HG03159 (cell line): Measurements from ENCODE around the gene PRKACB.

ENCODE experiments used
- ATAC-seq: cut with Tn5 transposase; IDR thresholded peaks from one replicate; pipeline ENCODE4 v1.9.1; 2021; ENCODE audit warnings: mild to moderate bottlenecking, moderate library complexity; ENCODE audit not compliant: unreplicated experiment

PRKACB gene

GRCh38 chr1:84143796-84144565 is at the start of gene PRKACB:
PRKACB (plus strand) TSS chr1:84144271; CDS start chr1:84144362, 91 bp downstream.
- ATAC-seq: peak; percentile 90

DNA sequence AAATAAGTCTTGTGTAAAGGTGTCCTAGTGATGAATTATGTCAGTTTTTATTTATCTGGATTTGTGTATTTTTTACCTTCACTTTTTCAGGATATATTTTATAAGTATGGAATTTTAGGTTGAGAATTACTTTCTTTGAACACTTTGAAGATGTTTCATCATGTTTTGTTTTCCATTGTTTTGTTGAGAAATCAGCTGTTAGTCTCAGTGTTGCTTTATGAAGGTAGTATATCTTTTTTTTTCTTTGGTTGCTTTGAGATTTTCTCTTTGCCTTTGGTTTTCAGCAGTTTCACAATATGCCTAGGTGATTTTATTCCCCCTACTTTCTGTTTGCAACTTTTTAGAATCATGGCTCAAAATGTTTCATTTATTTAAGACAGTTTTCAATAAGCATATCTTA is 48.8 kb upstream of the PRKACB start:
- no peak for ATAC-seq

DNA sequence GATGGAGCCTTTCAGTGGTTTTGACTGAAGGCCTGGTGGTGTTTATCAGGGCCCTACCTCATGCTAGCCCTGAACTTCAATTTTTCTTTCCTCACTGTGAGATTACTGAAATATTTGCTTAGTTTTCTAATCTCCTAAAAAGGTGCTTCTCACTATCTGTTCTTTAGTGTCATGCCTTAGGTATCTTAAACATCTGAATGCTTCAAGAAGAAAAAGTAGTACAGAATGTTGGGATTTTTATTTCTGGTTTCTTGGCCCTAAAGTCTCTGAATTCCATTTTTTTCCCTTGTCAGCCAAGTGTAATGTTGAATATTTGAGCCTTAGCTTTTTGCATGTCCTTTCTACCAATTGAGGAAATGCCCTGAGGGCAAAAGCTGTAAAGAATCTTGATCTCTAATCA is 47.9 kb upstream of the PRKACB start:
- ATAC-seq: no peak

GRCh38 chr1:84101204-84101603 is 42.9 kb upstream of the PRKACB start:
- no peak for ATAC-seq

- peak; percentile 68 for ATAC-seq
These were observed 40.7 kb upstream of the PRKACB start for GRCh38 chr1:84103197-84103992.

DNA sequence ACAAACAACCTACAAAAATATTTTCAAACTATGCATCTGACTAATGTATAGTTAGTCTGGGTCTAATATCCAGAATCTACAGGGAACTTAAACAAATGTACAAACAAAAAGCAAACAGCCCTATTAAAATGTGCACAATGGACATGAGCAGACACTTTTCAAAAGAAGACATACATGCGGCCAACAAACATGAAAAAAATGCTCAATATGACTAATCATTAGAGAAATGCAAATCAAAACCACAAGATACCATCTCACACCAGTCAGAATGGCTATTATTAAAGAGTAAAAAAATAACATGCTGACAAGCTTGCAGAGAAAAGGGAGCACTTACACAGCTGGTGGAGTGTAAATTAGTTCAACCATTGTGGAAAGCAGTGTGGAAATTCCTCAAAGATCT is 36.5 kb upstream of the PRKACB start:
- peak; percentile 73 for ATAC-seq

GRCh38 chr1:84107955-84108354 is 36.1 kb upstream of the PRKACB start:
- ATAC-seq: peak; percentile 5

DNA sequence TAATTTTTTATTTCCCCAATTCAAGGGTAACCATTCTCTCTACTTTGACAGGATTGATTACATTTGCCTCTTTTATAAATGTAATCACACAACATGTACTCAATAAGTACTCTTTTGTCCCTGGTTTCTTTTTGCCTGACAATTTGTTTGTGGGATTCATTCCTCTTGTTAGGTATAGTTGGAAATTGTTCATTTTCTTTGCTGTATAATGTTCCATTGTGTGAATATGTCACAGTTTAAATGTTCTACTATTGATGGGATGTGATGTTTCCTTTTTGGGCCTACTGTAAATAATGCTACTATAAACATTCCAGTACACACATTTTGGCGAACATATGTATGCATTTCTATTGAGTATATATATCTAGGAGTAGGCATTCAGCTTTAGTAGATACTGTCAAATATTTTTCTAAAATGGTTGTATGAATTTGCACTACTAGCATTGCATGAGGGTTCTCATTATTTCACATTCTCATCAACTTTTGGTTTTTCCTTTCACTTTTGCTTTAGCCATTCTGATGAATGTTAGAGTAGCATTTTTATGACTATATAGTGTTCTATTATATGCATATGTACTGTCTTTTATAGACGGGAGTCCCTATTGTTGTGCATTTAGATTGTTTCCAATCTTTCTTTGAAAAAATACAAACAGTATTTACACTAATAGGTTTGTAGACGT is 35.0 kb upstream of the PRKACB start:
- no peak for ATAC-seq

DNA sequence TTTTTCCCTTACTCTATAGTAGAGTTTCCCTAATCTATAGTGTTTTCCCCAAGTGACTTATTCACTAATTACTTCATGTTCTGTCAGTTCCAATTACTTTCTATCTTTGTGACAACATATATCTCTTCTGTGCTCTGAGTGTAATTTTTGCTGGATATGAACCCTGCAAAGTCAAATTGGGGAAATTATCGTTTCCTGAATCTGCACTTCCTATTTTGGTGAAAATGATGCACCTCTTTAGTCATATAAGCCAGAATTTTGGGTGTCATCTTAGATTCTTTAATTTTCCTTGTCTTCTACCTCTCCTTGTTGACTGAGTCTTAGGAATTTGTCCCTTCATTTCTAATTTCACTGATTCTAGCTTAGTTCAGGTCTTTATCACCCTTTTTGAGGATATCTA is 33.4 kb upstream of the PRKACB start:
- ATAC-seq: no peak

GRCh38 chr1:84116558-84116957 is 27.5 kb upstream of the PRKACB start:
- ATAC-seq: no peak

GRCh38 chr1:84117868-84118267 is 26.2 kb upstream of the PRKACB start:
- ATAC-seq: no peak

GRCh38 chr1:84121360-84121759 is 22.7 kb upstream of the PRKACB start:
- ATAC-seq: no peak

- ATAC-seq: peak; percentile 76
These were observed 21.2 kb upstream of the PRKACB start for GRCh38 chr1:84122780-84123382.

DNA sequence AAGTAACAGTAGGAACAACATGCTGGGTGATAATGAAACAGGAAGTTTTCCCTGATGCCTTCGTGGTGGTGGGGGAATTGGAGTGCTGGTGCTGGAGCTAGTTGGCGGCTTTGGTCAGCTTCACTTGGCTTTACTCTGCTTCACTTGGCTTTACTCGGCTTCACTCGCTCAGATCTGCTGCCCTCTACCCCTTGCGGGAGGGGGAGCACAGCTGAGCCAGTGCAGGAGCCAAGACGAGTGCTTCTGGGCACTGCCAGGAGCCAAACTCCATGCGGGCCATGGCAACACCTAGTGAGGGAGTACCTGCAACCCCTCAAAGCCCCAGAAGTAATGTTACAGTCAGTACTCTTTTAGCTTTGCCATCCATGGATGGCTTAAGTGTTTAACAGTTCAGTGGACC is 10.6 kb upstream of the PRKACB start:
- ATAC-seq: no peak

GRCh38 chr1:84135341-84135740 is 8.7 kb upstream of the PRKACB start:
- no peak for ATAC-seq

DNA sequence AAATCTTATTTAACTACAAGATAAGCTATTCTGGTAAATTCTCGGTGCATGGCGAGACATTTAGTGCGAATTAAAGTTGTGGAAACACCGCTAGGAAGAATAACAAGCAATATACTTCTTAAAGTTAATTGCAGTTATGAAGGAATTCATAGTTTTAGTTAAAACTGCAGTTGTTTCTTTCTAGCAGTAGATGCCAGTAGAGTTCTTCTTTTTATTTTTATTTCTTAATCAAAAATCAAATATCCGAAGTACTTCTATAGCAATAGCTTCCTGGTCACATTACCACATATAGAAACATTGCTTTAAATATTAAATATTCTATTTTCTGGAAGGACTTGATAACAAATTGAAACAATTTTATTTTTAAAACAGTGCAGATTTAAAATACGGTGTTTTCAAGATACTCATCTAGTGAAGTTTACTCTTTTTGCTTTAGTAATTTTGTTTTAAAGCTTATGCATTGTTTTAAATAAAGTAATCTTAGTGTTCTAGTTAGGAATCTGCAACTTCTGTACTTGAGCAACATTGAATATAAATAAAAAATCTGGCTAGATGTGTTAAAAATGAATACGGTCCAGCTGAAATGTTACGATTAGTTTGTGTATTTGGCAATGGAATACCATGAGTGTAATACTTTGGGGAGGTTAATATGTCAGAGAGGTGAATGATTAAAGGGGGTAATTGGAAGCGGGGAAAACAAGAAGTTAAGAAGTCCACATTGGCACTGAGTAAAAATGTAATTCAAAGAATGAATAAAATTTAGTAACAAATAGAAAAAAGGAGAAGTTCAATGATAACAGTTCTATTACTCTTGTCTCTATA is 2.7 kb upstream of the PRKACB start:
- no peak for ATAC-seq

DNA sequence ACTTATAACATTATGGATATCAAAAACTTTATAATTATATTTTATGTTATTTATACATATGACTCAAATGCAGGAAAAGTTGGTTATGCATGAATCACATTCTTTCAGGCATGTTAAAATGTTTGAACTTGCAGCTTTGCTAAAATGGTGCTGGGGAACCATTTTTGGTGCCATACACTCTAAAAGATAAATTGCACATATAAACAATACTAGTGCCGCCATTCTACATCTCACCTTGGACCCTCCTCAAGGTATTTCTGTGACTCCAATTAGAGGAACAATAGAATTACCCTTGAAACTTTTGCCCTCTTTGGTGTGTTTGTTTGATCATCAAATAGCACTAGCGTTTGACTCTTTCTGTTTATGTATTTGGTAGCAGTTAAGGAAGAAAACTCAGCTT is 997 bp downstream of the PRKACB start:
- no peak for ATAC-seq

- ATAC-seq: no peak
These were observed 2.5 kb downstream of the PRKACB start for GRCh38 chr1:84146411-84147032.

GRCh38 chr1:84148758-84149157 is 4.7 kb downstream of the PRKACB start:
- ATAC-seq: no peak

DNA sequence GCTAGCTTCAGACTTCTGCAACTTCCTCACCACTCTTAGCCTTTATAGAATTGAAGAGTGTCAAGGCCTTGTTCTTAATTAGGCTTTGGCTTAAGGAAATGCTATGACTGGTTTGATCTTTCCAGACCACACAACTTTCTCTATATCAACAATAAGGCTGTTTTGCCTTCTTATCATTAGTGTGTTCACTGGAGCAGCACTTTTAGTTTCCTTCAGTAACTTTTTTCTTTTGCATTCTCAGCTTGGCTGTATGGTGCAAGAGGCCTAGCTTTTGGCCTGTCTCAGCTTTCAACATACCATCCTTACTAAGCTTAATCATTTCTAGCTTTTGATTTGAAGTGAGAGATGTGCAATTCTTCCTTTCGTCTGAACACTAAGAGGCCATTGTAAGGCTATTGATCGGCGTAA is 8.6 kb downstream of the PRKACB start:
- peak; percentile 82 for ATAC-seq
